PC-3 (cell line): ENCODE results near the gene GABBR2. TPM values are rescaled to one million over a fixed set of nuclear protein-coding genes. Genes with fewer than 3 reads are reported as not detected.

Experiments
- ATAC-seq: fragments of 200-7000 bp; cut with Tn5 transposase; 2 replicates; pipeline ENCODE4 v1.9.1; 2020; ENCODE audit warnings: mild to moderate bottlenecking, moderate library complexity
- BruUV-seq: library from RNA; stranded (reverse); fragments of 400-500 nt; replicated peaks from 2 replicates; lab custom pipeline; 2021; lab: Mats Ljungman, UMichigan
- CTCF ChIA-PET: fragments of 300-600 bp; sonication (Branson Sonifier 250); formaldehyde crosslinking; loops from one replicate; lab custom pipeline; 2022; ENCODE audit warnings: antibody characterized with exemption; lab: Charles Lee
- POLR2A ChIA-PET: fragments of 300-600 bp; sonication (Branson Sonifier 250); formaldehyde crosslinking; loops from one replicate; lab custom pipeline; 2022; ENCODE audit warnings: antibody characterized with exemption; ENCODE audit not compliant: unreplicated experiment; lab: Charles Lee
- DNase-seq: peaks from one replicate; pipeline ENCODE4 v3.0.0-alpha.2; 2015
- H2AFZ ChIP-seq: fragments of 300-600 bp; sonication (generic); 2 replicates; pipeline ENCODE4 v1.6.0; 2016; ENCODE audit warnings: antibody characterized with exemption, low read length
- H3F3A ChIP-seq: fragments of 300-600 bp; sonication (generic); one replicate; pipeline ENCODE4 v1.6.0; 2017; ENCODE audit warnings: antibody characterized with exemption, low read length, control low read depth, mild to moderate bottlenecking; ENCODE audit not compliant: unreplicated experiment
- H3K27ac ChIP-seq: fragments of 300-600 bp; sonication (generic); 2 replicates; pipeline ENCODE4 v1.5.1; 2016; ENCODE audit warnings: mild to moderate bottlenecking, low read length
- H3K27me3 ChIP-seq: fragments of 300-600 bp; sonication (generic); 2 replicates; pipeline ENCODE4 v1.6.1; 2016; ENCODE audit warnings: low read length, mixed read lengths
- H3K36me3 ChIP-seq: fragments of 300-600 bp; sonication (generic); 2 replicates; pipeline ENCODE4 v1.6.1; 2016; ENCODE audit warnings: low read depth, mixed run types, low read length, mixed read lengths
- H3K4me1 ChIP-seq: fragments of 300-600 bp; sonication (generic); 2 replicates; pipeline ENCODE4 v1.5.1; 2016; ENCODE audit warnings: low read length; ENCODE audit not compliant: insufficient read depth
- H3K4me2 ChIP-seq: fragments of 300-600 bp; sonication (generic); 2 replicates; pipeline ENCODE4 v1.6.0; 2016; ENCODE audit warnings: low read length
- H3K4me3 ChIP-seq: fragments of 300-600 bp; sonication (generic); 2 replicates; pipeline ENCODE4 v1.5.1; 2016; ENCODE audit warnings: mild to moderate bottlenecking, low read length, mixed read lengths
- H3K79me2 ChIP-seq: fragments of 300-600 bp; sonication (generic); 2 replicates; pipeline ENCODE4 v1.6.1; 2017; ENCODE audit warnings: low read length, mixed read lengths
- H3K9ac ChIP-seq: fragments of 300-600 bp; sonication (generic); 2 replicates; pipeline ENCODE4 v1.6.0; 2016; ENCODE audit warnings: mild to moderate bottlenecking, low read length
- H3K9me2 ChIP-seq: fragments of 300-600 bp; sonication (generic); replicated peaks from 2 replicates; pipeline ENCODE4 v1.6.1; 2016; ENCODE audit warnings: mixed run types, low read length, mixed read lengths
- H3K9me3 ChIP-seq: fragments of 300-600 bp; sonication (generic); 2 replicates; pipeline ENCODE4 v1.6.1; 2016; ENCODE audit warnings: low read length, mixed read lengths
- H4K20me1 ChIP-seq: fragments of 300-600 bp; sonication (generic); 2 replicates; pipeline ENCODE4 v1.6.1; 2016; ENCODE audit warnings: low read length, mixed read lengths
- CTCF ChIP-seq: fragments of 300-600 bp; sonication (generic); conservative IDR thresholded peaks from 2 replicates; pipeline ENCODE4 v1.5.1; 2017; ENCODE audit warnings: antibody characterized with exemption, low read depth, mild to moderate bottlenecking, low read length
- EZH2 ChIP-seq: fragments of 300-600 bp; sonication (generic); IDR thresholded peaks from one replicate; pipeline ENCODE4 v1.6.1; 2017; ENCODE audit warnings: antibody characterized with exemption, mild to moderate bottlenecking, low read length; ENCODE audit not compliant: unreplicated experiment
- EZH2phosphoT487 ChIP-seq: fragments of 300-600 bp; sonication (generic); IDR thresholded peaks from 2 replicates; pipeline ENCODE4 v1.6.1; 2018; ENCODE audit warnings: mild to moderate bottlenecking, antibody characterized with exemption, low read length, borderline replicate concordance
- intact Hi-C: fragments of 100-400 bp; cut with micrococcal nuclease; formaldehyde crosslinking; loops from 2 replicates; pipeline ENCODE4 v1.9.0; 2023
- total RNA-seq: library from RNA; depleted of rRNA; stranded (reverse); fragments of >200 nt; gene quantifications from 2 replicates; pipeline ENCODE4 v1.2.3, GENCODE V29; 2014

GABBR2 gene
- total RNA-seq, 1 experiment from 2014 or later, result 0.44 TPM

DNA sequence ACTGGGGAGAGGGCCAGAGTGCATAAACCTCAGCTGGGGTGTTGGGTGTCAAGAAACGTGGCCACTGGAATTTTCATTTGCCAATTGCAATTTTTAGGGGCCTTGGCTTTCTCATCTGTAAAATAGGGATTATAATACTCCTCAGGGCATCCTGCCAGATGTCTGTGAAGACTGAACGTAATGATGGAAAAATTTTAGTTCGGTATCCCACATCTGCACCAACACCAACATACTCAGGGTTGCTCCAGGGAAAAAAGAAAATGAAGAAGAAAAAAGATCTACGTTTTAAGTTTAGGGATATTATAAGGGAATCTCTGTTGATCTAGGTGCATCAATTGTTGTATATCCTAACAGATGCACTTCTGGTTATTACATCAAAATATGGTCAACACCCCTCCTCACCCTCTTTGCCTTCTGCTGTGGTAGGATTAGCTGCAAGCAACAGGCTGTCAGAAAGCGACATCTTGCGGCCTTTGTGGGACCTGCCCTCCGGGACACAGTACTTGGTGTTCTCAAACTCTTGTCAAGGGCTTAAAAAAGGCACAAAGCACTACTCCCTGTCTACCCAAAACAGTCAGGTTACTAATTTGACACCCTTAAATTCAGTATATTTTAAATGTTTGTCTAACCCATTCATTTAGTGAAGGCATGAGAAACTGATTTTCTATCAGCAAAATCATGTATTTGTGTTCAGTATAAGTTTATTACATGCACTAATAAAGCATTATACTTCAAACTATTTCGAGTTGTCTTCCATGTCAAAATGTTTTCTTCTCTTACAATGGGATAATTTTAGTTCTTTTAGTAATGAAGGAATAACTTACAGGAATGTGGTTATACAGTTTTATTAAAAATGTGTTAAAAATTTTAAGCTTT, 445.0 kb downstream of the GABBR2 start:
- peak; percentile 88 for TF ChIP-seq CTCF
- TF ChIP-seq EZH2, result no peak
- no peak overlapping the region for H3K9ac ChIP-seq
- ATAC-seq, result peak; percentile 98
- no peaks in the 10 kb centered on the region for H3K9me2 ChIP-seq
- no peaks in the 10 kb centered on the region for H3K9me3 ChIP-seq
- no peak overlapping the region for H3K27ac ChIP-seq
- H3K4me3 ChIP-seq, result no peak overlapping the region
- no peak overlapping the region for H2AFZ ChIP-seq
- H3K79me2 ChIP-seq, result no peaks in the 10 kb centered on the region
- H3F3A ChIP-seq, result no peaks in the 10 kb centered on the region
- CTCF ChIA-PET, result interaction anchor here (1.0 kb wide), 1 partner anchor 59 kb away, joined by 5 read pairs; no protein-coding TSS in a partner anchor
- no peaks in the 10 kb centered on the region for H3K4me1 ChIP-seq
- no TSS peak for BruUV-seq
- H3K27me3 ChIP-seq, result no peaks in the 10 kb centered on the region
- intact Hi-C loops, result loop anchor here (1.0 to 5.0 kb wide), 5 partner anchors 58 to 340 kb away; partner anchors contain the start of genes CORO2A and TRIM14
- H3K4me2 ChIP-seq, result no peak overlapping the region
- no peaks in the 10 kb centered on the region for H3K36me3 ChIP-seq
- no peaks in the 10 kb centered on the region for H4K20me1 ChIP-seq
- DNase-seq, result peak; percentile 79
- POLR2A ChIA-PET, result no interaction called here

- TF ChIP-seq CTCF (no peak), EZH2phosphoT487 (no peak), EZH2 (no peak)
- Histone ChIP-seq H4K20me1 (no peaks in the 10 kb centered on the region), H3K36me3 (no peaks in the 10 kb centered on the region), H3F3A (no peaks in the 10 kb centered on the region), H3K79me2 (no peaks in the 10 kb centered on the region), H3K4me3 (no peak overlapping the region), H3K9me2 (no peaks in the 10 kb centered on the region), H2AFZ (no peak overlapping the region), H3K9ac (no peak overlapping the region), H3K4me1 (no peaks in the 10 kb centered on the region), H3K27me3 (no peaks in the 10 kb centered on the region), H3K9me3 (no peaks in the 10 kb centered on the region), H3K27ac (no peak overlapping the region), H3K4me2 (no peak overlapping the region)
- ChIA-PET CTCF (interaction anchor here (1.0 kb wide), 1 partner anchor 58 kb away, joined by 5 read pairs; no protein-coding TSS in a partner anchor), POLR2A (no interaction called here)
- intact Hi-C loops, result loop anchor here (1.0 to 5.0 kb wide), 5 partner anchors 58 to 340 kb away; partner anchors contain the start of genes CORO2A and TRIM14
- BruUV-seq, result no TSS peak
- no peak for DNase-seq
- no peak for ATAC-seq
These were observed 445.7 kb downstream of the GABBR2 start for GRCh38 chr9:98263080-98263479.

DNA sequence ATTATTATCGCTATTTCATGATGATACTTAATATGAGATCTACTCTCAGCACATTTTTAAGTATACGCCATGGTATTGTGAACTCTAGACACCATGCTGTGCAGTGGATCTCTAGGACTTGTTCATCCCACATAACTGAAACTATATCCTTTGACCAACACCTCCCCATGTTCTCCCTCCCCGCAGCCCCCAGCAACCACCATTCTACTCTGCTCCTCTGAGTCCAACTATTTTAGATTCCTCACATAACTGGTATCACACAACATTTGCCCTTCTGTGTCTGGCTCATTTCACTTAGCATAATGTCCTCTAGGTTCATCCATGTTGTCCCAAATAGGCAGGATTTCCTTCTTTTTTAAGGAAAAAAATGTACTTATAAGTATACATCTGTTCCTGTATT, 446.7 kb downstream of the GABBR2 start:
- no peaks in the 10 kb centered on the region for H3K27me3 ChIP-seq
- no TSS peak for BruUV-seq
- POLR2A ChIA-PET, result no interaction called here
- no peaks in the 10 kb centered on the region for H3K9me2 ChIP-seq
- no peak overlapping the region for H2AFZ ChIP-seq
- TF ChIP-seq CTCF, result no peak
- no peak for TF ChIP-seq EZH2
- TF ChIP-seq EZH2phosphoT487, result no peak
- no peaks in the 10 kb centered on the region for H3K36me3 ChIP-seq
- intact Hi-C loops, result loop anchor here (2.0 to 5.0 kb wide), 3 partner anchors 70 to 187 kb away; partner anchors contain the start of genes CORO2A and TRIM14
- H3K9ac ChIP-seq, result no peak overlapping the region
- CTCF ChIA-PET, result interaction anchor here (0.5 kb wide), 1 partner anchor 26 kb away, joined by 3 read pairs; no protein-coding TSS in a partner anchor
- H3K4me1 ChIP-seq, result peaks cover 1% of the 10 kb centered on the region; the same call in 1 of the 2 replicates
- H3F3A ChIP-seq, result no peaks in the 10 kb centered on the region
- H3K79me2 ChIP-seq, result no peaks in the 10 kb centered on the region
- no peak overlapping the region for H3K4me2 ChIP-seq
- no peaks in the 10 kb centered on the region for H3K9me3 ChIP-seq
- DNase-seq (no peak), ATAC-seq (no peak)
- no peaks in the 10 kb centered on the region for H4K20me1 ChIP-seq
- no peak overlapping the region for H3K27ac ChIP-seq
- H3K4me3 ChIP-seq, result no peak overlapping the region
